HepG2 (cell line): ENCODE data around the gene DDIT4. TPM values are rescaled to one million over a fixed set of nuclear protein-coding genes. Genes with fewer than 3 reads are reported as not detected.

ENCODE experiments used
- ATAC-seq: fragments of 200-7000 bp; cut with Tn5 transposase; 3 replicates; pipeline ENCODE4 v1.9.1; 2020; ENCODE audit warnings: mild to moderate bottlenecking, moderate library complexity
- BruUV-seq: library from RNA; stranded (reverse); fragments of 400-500 nt; replicated peaks from 2 replicates; lab custom pipeline; 2021; lab: Mats Ljungman, UMichigan
- CTCF ChIA-PET: fragments of 300-600 bp; formaldehyde crosslinking; extraction: SDS; loops from one replicate; lab custom pipeline; 2021; ENCODE audit warnings: low total read pairs, inconsistent platforms, low intra/inter-chr PET ratio; lab: Yijun Ruan, JAX
- POLR2A ChIA-PET: fragments of 350-600 bp; sonication (Branson Sonifier 250); formaldehyde crosslinking; loops from one replicate; lab custom pipeline; 2020; ENCODE audit warnings: antibody characterized with exemption, inconsistent platforms; lab: Yijun Ruan, JAX
- DNase-seq: peaks from one replicate; pipeline ENCODE4 v3.0.0-alpha.2; 2015; ENCODE audit warnings: low spot score
- FAIRE-seq: peaks from 3 replicates; lab custom pipeline; 2011; peaks lifted over from hg19 to GRCh38; lab: Jason Lieb, UNC
- H2AFZ ChIP-seq: one replicate; pipeline ENCODE4 v1.6.1; 2011; ENCODE audit warnings: low read length, inconsistent platforms
- H3K27ac ChIP-seq: fragments of 300-600 bp; 3 replicates; pipeline ENCODE4 v1.8.0; 2011; ENCODE audit warnings: mixed run types, mild to moderate bottlenecking, mixed read lengths, low read length, inconsistent platforms; ENCODE audit not compliant: insufficient read depth; ENCODE audit errors: extremely low read length
- H3K27me3 ChIP-seq, 2 experiments: fragments of 200-600 bp in 1 of 2; 2 replicates in 1 of 2; 3 replicates in 1 of 2; pipeline versions ENCODE4 v1.6.0 to v1.8.0; 2011; ENCODE audit warnings: low read length in 2 of 2, mild to moderate bottlenecking in 2 of 2, moderate library complexity in 2 of 2, inconsistent platforms in 1 of 2; ENCODE audit not compliant: insufficient read depth in 2 of 2, control insufficient read depth in 1 of 2
- H3K36me3 ChIP-seq, 2 experiments: fragments of 200-600 bp in 1 of 2; replicated peaks in 1 of 2; 2 replicates in 1 of 2; 3 replicates in 1 of 2; pipeline versions ENCODE4 v1.5.1 to v1.8.0; 2011; ENCODE audit warnings: low read length in 2 of 2, inconsistent platforms in 1 of 2; ENCODE audit not compliant: insufficient read depth in 2 of 2, control insufficient read depth in 1 of 2
- H3K4me1 ChIP-seq: 2 replicates; pipeline ENCODE4 v1.5.1; 2012; ENCODE audit warnings: low read length, inconsistent platforms; ENCODE audit not compliant: insufficient read depth
- H3K4me2 ChIP-seq: 2 replicates; pipeline ENCODE4 v1.6.0; 2011; ENCODE audit warnings: low read depth, low read length, inconsistent platforms
- H3K4me3 ChIP-seq, 3 experiments: fragments of 200-600 bp in 1 of 3; sonication (generic), shearing (Covaris generic) in 1 of 3; replicated peaks in 1 of 3; 2 replicates each; pipeline ENCODE4 v1.5.1; 2011 to 2016; ENCODE audit warnings: low read length in 3 of 3, inconsistent platforms in 2 of 3, low read depth in 2 of 3, mild to moderate bottlenecking in 2 of 3, control low read depth in 1 of 3, mixed read lengths in 1 of 3; ENCODE audit not compliant: insufficient read depth in 1 of 3
- H3K79me2 ChIP-seq: one replicate; pipeline ENCODE4 v1.6.1; 2011; ENCODE audit warnings: low read length, inconsistent platforms; ENCODE audit not compliant: insufficient read depth
- H3K9ac ChIP-seq: 2 replicates; pipeline ENCODE4 v1.6.0; 2011; ENCODE audit warnings: mild to moderate bottlenecking, low read depth, low read length, inconsistent platforms; ENCODE audit not compliant: insufficient read depth
- H3K9me3 ChIP-seq: 2 replicates; pipeline ENCODE4 v1.5.1; 2012; ENCODE audit warnings: mild to moderate bottlenecking, low read length
- H4K20me1 ChIP-seq: 2 replicates; pipeline ENCODE4 v1.6.0; 2011; ENCODE audit warnings: inconsistent platforms, mild to moderate bottlenecking, low read length, moderate library complexity; ENCODE audit not compliant: insufficient read depth
- ERF ChIP-seq: IDR thresholded peaks from 2 replicates; pipeline ENCODE4 v1.6.1; 2018; ENCODE audit warnings: missing biosample characterization, missing genetic modification reagents
- GTF2F1 ChIP-seq: fragments of 150-350 bp; IDR thresholded peaks from 2 replicates; pipeline ENCODE4 v1.6.1; 2014; ENCODE audit warnings: low read length
- HNRNPK ChIP-seq: fragments of 200-400 bp; formaldehyde crosslinking; IDR thresholded peaks from 2 replicates; pipeline ENCODE4 v1.6.1; 2018; ENCODE audit warnings: low read length, low read depth, moderate library complexity, mild to moderate bottlenecking; ENCODE audit not compliant: poor library complexity, severe bottlenecking
- RBM39 ChIP-seq: fragments of 200-400 bp; formaldehyde crosslinking; IDR thresholded peaks from one replicate; pipeline ENCODE4 v1.6.1; 2018; ENCODE audit warnings: antibody characterized with exemption, mild to moderate bottlenecking, low read depth, low read length; ENCODE audit not compliant: poor library complexity, severe bottlenecking
- STAT6 ChIP-seq: sonication (generic); formaldehyde crosslinking; IDR thresholded peaks from 2 replicates; pipeline ENCODE4 v1.4.0; 2020; ENCODE audit warnings: missing genetic modification reagents, mild to moderate bottlenecking, borderline replicate concordance
- THAP9 ChIP-seq: sonication (generic); formaldehyde crosslinking; IDR thresholded peaks from 2 replicates; pipeline ENCODE4; 2020; ENCODE audit warnings: missing genetic modification reagents, mild to moderate bottlenecking, borderline replicate concordance
- ZNF205 ChIP-seq: IDR thresholded peaks from 2 replicates; pipeline ENCODE4 v1.6.1; 2018; ENCODE audit warnings: missing biosample characterization, missing genetic modification reagents
- ZNF556 ChIP-seq: sonication (generic); formaldehyde crosslinking; IDR thresholded peaks from 2 replicates; pipeline ENCODE4 v1.4.0; 2020; ENCODE audit warnings: mild to moderate bottlenecking, missing genetic modification reagents, borderline replicate concordance
- ZNF619 ChIP-seq: sonication (generic); formaldehyde crosslinking; IDR thresholded peaks from 2 replicates; pipeline ENCODE4 v1.4.0; 2020; ENCODE audit warnings: mild to moderate bottlenecking, missing genetic modification reagents
- ZSCAN21 ChIP-seq: sonication (generic); formaldehyde crosslinking; IDR thresholded peaks from 2 replicates; pipeline ENCODE4 v1.8.0; 2022; ENCODE audit warnings: mild to moderate bottlenecking, missing genetic modification reagents, moderate library complexity, borderline replicate concordance
- WGBS: methylation state at CpG from one replicate; pipeline ENCODE4 v1.1.6; 2017; ENCODE audit warnings: low lambda C conversion rate; 5-methylcytosine and 5-hydroxymethylcytosine counted together
- in situ Hi-C: cut with HindIII; loops from 2 replicates; pipeline ENCODE4 v1.10.0; 2017; ENCODE audit warnings: low pct_unique_long_range_greater_than_20kb; ENCODE audit not compliant: extremely low pct_ligation_motif_present
- intact Hi-C: fragments of 100-400 bp; cut with micrococcal nuclease; formaldehyde crosslinking; loops from one replicate; pipeline ENCODE4 v1.10.0; 2022; ENCODE audit not compliant: unreplicated experiment
- polyA plus RNA-seq, 8 experiments: library from polyadenylated mRNA; depleted of rRNA in 3 of 8; stranded (reverse) in 7 of 8; unstranded in 1 of 8; fragments of >200 nt; fragmentation: Illumina TruSeq in 4 of 8; extraction: Trizol in 4 of 8; gene quantifications; 2 replicates each; pipeline versions ENCODE4 v1.2.1 to v1.2.3, GENCODE V29; 2011 to 2016; ENCODE audit warnings: low read depth in 4 of 8, missing spikeins in 1 of 8, mixed read lengths in 1 of 8; ENCODE audit not compliant: insufficient read depth in 1 of 8
- total RNA-seq, 5 experiments: library from RNA; depleted of rRNA; stranded (reverse); fragments of >200 nt; fragmentation: Illumina TruSeq; extraction: Trizol; gene quantifications; 2 replicates each; pipeline ENCODE4 v1.2.3, GENCODE V29; 2016; ENCODE audit warnings: low read depth in 1 of 5
- TF ChIP-seq, protein P1 (sequence below): sonication (generic); formaldehyde crosslinking; IDR thresholded peaks from 2 replicates; pipeline ENCODE4 v1.5.1; 2020; ENCODE audit warnings: mild to moderate bottlenecking, moderate library complexity, missing genetic modification reagents
- TF ChIP-seq, protein P2 (sequence below): sonication (generic); formaldehyde crosslinking; IDR thresholded peaks from 2 replicates; pipeline ENCODE4 v1.8.1; 2022; ENCODE audit warnings: low read depth, mild to moderate bottlenecking, missing genetic modification reagents

DDIT4 gene
- total and polyA plus RNA-seq, 2 of the 13 experiments (the other 11 are each of a cell fraction or from before 2014, with no cell fraction given): 35.6 to 40.7 TPM

GRCh38 chr10:72274213-72274729 lies 547 bp downstream of the DDIT4 start:
- 0% methylated on average over 18 of the region's 40 CpGs for WGBS
- Histone ChIP-seq H3K79me2 (peaks cover 23% of the 10 kb centered on the region), H3K27me3 (no peaks in the 10 kb centered on the region; a peak in 1 of 5 replicates), H3K4me1 (peaks cover 65% of the 10 kb centered on the region), H3K4me3 (peak overlapping the region; percentile 81 to 99 (median 98)), H3K27ac (peak overlapping the region; percentile 76), H3K4me2 (peak overlapping the region; percentile 97), H2AFZ (no peak overlapping the region), H4K20me1 (peaks cover 26% of the 10 kb centered on the region), H3K9ac (peak overlapping the region; percentile 93), H3K36me3 (peaks cover 2 to 13% of the 10 kb centered on the region in 2 experiments; a peak in 3 of 5 replicates), H3K9me3 (no peaks in the 10 kb centered on the region)
- BruUV-seq: TSS peak; percentile 85
- ChIA-PET CTCF (interaction anchor here (1.9 kb wide), 1 partner anchor 54 kb away, joined by 9 read pairs; no protein-coding TSS in a partner anchor), POLR2A (interaction anchor here (0.9 to 8.5 kb wide), 28 partner anchors 9 to 243 kb away, joined by 3 to 322 read pairs (median 14); partner anchors contain the start of genes ANAPC16, ASCC1 and DNAJB12)
- DNase-seq (no peak), FAIRE-seq (no peak), ATAC-seq (no peak)
- in situ Hi-C loops: no loop called here
- intact Hi-C loops: no loop called here
- TF ChIP-seq ZNF205 (CRISPR knock-in tag) (0 out of 2 replicates have a peak, but pooled peaks have one; percentile 4), GTF2F1 (no peak), ZNF619 (CRISPR knock-in tag) (no peak), ERF (CRISPR knock-in tag) (no peak), RBM39 (peak; percentile 26), ZNF556 (CRISPR knock-in tag) (no peak; the same call in 1 of the 2 replicates), STAT6 (CRISPR knock-in tag) (no peak), HNRNPK (peak; percentile 14), THAP9 (CRISPR knock-in tag) (peak; percentile 9; the same call in 1 of the 2 replicates), ZSCAN21 (CRISPR knock-in tag) (no peak)
- TF ChIP-seq, protein P1, sequence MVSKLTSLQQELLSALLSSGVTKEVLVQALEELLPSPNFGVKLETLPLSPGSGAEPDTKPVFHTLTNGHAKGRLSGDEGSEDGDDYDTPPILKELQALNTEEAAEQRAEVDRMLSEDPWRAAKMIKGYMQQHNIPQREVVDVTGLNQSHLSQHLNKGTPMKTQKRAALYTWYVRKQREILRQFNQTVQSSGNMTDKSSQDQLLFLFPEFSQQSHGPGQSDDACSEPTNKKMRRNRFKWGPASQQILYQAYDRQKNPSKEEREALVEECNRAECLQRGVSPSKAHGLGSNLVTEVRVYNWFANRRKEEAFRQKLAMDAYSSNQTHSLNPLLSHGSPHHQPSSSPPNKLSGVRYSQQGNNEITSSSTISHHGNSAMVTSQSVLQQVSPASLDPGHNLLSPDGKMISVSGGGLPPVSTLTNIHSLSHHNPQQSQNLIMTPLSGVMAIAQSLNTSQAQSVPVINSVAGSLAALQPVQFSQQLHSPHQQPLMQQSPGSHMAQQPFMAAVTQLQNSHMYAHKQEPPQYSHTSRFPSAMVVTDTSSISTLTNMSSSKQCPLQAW (CRISPR knock-in tag): 0 out of 2 replicates have a peak, but pooled peaks have one; percentile 33
- TF ChIP-seq, protein P2, sequence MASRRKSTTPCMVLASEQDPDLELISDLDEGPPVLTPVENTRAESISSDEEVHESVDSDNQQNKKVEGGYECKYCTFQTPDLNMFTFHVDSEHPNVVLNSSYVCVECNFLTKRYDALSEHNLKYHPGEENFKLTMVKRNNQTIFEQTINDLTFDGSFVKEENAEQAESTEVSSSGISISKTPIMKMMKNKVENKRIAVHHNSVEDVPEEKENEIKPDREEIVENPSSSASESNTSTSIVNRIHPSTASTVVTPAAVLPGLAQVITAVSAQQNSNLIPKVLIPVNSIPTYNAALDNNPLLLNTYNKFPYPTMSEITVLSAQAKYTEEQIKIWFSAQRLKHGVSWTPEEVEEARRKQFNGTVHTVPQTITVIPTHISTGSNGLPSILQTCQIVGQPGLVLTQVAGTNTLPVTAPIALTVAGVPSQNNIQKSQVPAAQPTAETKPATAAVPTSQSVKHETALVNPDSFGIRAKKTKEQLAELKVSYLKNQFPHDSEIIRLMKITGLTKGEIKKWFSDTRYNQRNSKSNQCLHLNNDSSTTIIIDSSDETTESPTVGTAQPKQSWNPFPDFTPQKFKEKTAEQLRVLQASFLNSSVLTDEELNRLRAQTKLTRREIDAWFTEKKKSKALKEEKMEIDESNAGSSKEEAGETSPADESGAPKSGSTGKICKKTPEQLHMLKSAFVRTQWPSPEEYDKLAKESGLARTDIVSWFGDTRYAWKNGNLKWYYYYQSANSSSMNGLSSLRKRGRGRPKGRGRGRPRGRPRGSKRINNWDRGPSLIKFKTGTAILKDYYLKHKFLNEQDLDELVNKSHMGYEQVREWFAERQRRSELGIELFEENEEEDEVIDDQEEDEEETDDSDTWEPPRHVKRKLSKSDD: peak; percentile 6; the same call in 1 of the 2 replicates
